ENCODE data around the gene CKAP2L. TPM values are rescaled to one million over a fixed set of nuclear protein-coding genes. Genes with fewer than 3 reads are reported as not detected.

The CKAP2L gene
- total RNA-seq, 1 donor from 2014 or later = 11.5 TPM

- TF ChIP-seq, protein P1, sequence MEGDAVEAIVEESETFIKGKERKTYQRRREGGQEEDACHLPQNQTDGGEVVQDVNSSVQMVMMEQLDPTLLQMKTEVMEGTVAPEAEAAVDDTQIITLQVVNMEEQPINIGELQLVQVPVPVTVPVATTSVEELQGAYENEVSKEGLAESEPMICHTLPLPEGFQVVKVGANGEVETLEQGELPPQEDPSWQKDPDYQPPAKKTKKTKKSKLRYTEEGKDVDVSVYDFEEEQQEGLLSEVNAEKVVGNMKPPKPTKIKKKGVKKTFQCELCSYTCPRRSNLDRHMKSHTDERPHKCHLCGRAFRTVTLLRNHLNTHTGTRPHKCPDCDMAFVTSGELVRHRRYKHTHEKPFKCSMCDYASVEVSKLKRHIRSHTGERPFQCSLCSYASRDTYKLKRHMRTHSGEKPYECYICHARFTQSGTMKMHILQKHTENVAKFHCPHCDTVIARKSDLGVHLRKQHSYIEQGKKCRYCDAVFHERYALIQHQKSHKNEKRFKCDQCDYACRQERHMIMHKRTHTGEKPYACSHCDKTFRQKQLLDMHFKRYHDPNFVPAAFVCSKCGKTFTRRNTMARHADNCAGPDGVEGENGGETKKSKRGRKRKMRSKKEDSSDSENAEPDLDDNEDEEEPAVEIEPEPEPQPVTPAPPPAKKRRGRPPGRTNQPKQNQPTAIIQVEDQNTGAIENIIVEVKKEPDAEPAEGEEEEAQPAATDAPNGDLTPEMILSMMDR (IDR thresholded peaks at IDR 0.05; ENCODE audit: unreplicated experiment) = no peak
- no peak for DNase-seq (ENCODE audit: low spot score, unreplicated experiment)
- H3K9me3 Mint-ChIP-seq (ENCODE audit: low read depth) = no peaks in the 10 kb centered on the region
- no peaks in the 10 kb centered on the region for H3K36me3 Mint-ChIP-seq (ENCODE audit: insufficient read depth)
- H3K4me3 Mint-ChIP-seq (ENCODE audit: low read depth) = no peak overlapping the region
- H3K27ac Mint-ChIP-seq = no peak overlapping the region
- H3K27me3 Mint-ChIP-seq = peaks cover 25% of the 10 kb centered on the region
- no peaks in the 10 kb centered on the region for H3K4me1 Mint-ChIP-seq (ENCODE audit: low read depth)
These were observed 49.4 kb downstream of the CKAP2L start for GRCh38 chr2:112714836-112715631.

GRCh38 chr2:112714331-112714730 is 50.1 kb downstream of the CKAP2L start:
- no peaks in the 10 kb centered on the region for H3K9me3 Mint-ChIP-seq (ENCODE audit: low read depth)

DNA sequence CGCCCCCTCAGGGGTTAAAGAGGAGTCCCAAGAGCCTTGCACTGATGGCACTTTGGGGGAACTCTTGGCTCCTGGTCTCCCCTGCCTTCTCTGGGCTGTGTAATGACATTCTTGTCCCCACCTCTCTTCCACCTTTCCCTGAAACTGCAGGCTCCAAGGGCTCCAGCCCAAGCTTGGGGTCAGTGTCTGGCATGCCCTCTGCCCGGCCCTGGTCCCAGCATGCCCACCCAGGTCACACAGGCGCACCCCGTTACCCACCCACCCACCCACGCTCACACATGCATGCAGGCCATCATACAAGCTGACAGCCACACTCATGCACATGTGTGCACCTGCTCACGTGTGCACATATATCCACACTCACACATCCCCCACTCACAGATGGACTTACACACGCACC is 50.5 kb downstream of the CKAP2L start:
- TF ChIP-seq, protein P1 (IDR thresholded peaks at IDR 0.05; ENCODE audit: unreplicated experiment) = no peak
- H3K27ac Mint-ChIP-seq = no peak overlapping the region
- peaks cover 24% of the 10 kb centered on the region for H3K27me3 Mint-ChIP-seq
- H3K36me3 Mint-ChIP-seq (ENCODE audit: insufficient read depth) = no peaks in the 10 kb centered on the region
- H3K4me3 Mint-ChIP-seq (ENCODE audit: low read depth) = no peak overlapping the region
- no peaks in the 10 kb centered on the region for H3K9me3 Mint-ChIP-seq (ENCODE audit: low read depth)
- DNase-seq (ENCODE audit: low spot score, unreplicated experiment) = no peak
- H3K4me1 Mint-ChIP-seq (ENCODE audit: low read depth) = no peaks in the 10 kb centered on the region

More at GRCh38 chr2:112714331-112714730, 50.1 kb downstream of the CKAP2L start:
- Mint-ChIP-seq H3K27ac (no peak overlapping the region), H3K4me3 (ENCODE audit: low read depth) (no peak overlapping the region), H3K36me3 (ENCODE audit: insufficient read depth) (no peaks in the 10 kb centered on the region), H3K4me1 (ENCODE audit: low read depth) (no peaks in the 10 kb centered on the region), H3K27me3 (peaks cover 25% of the 10 kb centered on the region)
- no peak for DNase-seq (ENCODE audit: low spot score, unreplicated experiment)
- TF ChIP-seq, protein P1 (IDR thresholded peaks at IDR 0.05; ENCODE audit: unreplicated experiment) = no peak

GRCh38 chr2:112713585-112713925 is 50.9 kb downstream of the CKAP2L start:
- no peak overlapping the region for H3K27ac Mint-ChIP-seq
- H3K36me3 Mint-ChIP-seq (ENCODE audit: insufficient read depth) = no peaks in the 10 kb centered on the region
- no peak for DNase-seq (ENCODE audit: low spot score, unreplicated experiment)
- H3K4me1 Mint-ChIP-seq (ENCODE audit: low read depth) = no peaks in the 10 kb centered on the region
- H3K9me3 Mint-ChIP-seq (ENCODE audit: low read depth) = no peaks in the 10 kb centered on the region
- TF ChIP-seq, protein P1 (IDR thresholded peaks at IDR 0.05; ENCODE audit: unreplicated experiment) = no peak
- H3K4me3 Mint-ChIP-seq (ENCODE audit: low read depth) = no peak overlapping the region
- peaks cover 20% of the 10 kb centered on the region for H3K27me3 Mint-ChIP-seq

- H3K4me3 Mint-ChIP-seq (ENCODE audit: low read depth) = no peak overlapping the region
- no peak for DNase-seq (ENCODE audit: low spot score, unreplicated experiment)
These were observed 51.4 kb downstream of the CKAP2L start for GRCh38 chr2:112712903-112713584.

More at GRCh38 chr2:112712903-112713584, 51.4 kb downstream of the CKAP2L start:
- H3K36me3 Mint-ChIP-seq (ENCODE audit: insufficient read depth) = no peaks in the 10 kb centered on the region
- TF ChIP-seq, protein P1 (IDR thresholded peaks at IDR 0.05; ENCODE audit: unreplicated experiment) = no peak
- no peaks in the 10 kb centered on the region for H3K9me3 Mint-ChIP-seq (ENCODE audit: low read depth)
- peaks cover 20% of the 10 kb centered on the region for H3K27me3 Mint-ChIP-seq
- no peak overlapping the region for H3K27ac Mint-ChIP-seq
- no peaks in the 10 kb centered on the region for H3K4me1 Mint-ChIP-seq (ENCODE audit: low read depth)

Measured in progenitor cell of endocrine pancreas (in vitro differentiated cells).